ENCODE results near the gene ZNF692.

The ZNF692 gene

GRCh38 chr1:248828845-248829244, 30.0 kb downstream of the ZNF692 start:
- no peaks in the 10 kb centered on the region for H3K27me3 ChIP-seq (ENCODE audit: low read length)
- H3K36me3 ChIP-seq (ENCODE audit: low read length): no peaks in the 10 kb centered on the region
- H3K9me3 ChIP-seq (ENCODE audit: insufficient read depth, low read length): no peaks in the 10 kb centered on the region
- no peaks in the 10 kb centered on the region for H4K20me1 ChIP-seq (ENCODE audit: low read depth, low read length)
- no peak overlapping the region for H3K9ac ChIP-seq (ENCODE audit: low read length)
- no peak for TF ChIP-seq EZH2phosphoT487 (conservative IDR thresholded peaks at IDR 0.05; ENCODE audit: low read length)
- TF ChIP-seq CTCF (IDR thresholded peaks at IDR 0.05; ENCODE audit: insufficient read depth, low read length, poor library complexity, severe bottlenecking): no peak
- no peak overlapping the region for H3K4me3 ChIP-seq (ENCODE audit: insufficient read depth, low read length, poor library complexity, severe bottlenecking)
- H3F3A ChIP-seq (ENCODE audit: insufficient read depth): 0 out of 2 replicates have a peak, but pooled peaks cover 3% of the 10 kb centered on the region
- no peak overlapping the region for H2AFZ ChIP-seq (ENCODE audit: low read depth, low read length, severe bottlenecking)
- no peak overlapping the region for H3K4me2 ChIP-seq (ENCODE audit: low read depth, low read length, poor library complexity, severe bottlenecking)
- H3K27ac ChIP-seq (ENCODE audit: low read depth, low read length): no peak overlapping the region
- no peaks in the 10 kb centered on the region for H3K9me2 ChIP-seq (replicated peaks; ENCODE audit: insufficient read depth, low read length)
- H3K79me2 ChIP-seq (ENCODE audit: insufficient read depth, low read length): peaks cover 13% of the 10 kb centered on the region; the same call in 1 of the 2 replicates

GRCh38 chr1:248825909-248826760, 32.8 kb downstream of the ZNF692 start, which contains the start of gene SH3BP5L:
TSS of gene SH3BP5L (minus strand) at chr1:248825915. CDS start at chr1:248824935, 980 bp downstream.
- no peaks in the 10 kb centered on the region for H3K9me2 ChIP-seq (replicated peaks; ENCODE audit: insufficient read depth, low read length)
- H3K4me3 ChIP-seq (ENCODE audit: insufficient read depth, low read length, poor library complexity, severe bottlenecking): peak within 1 kb of the TSS; percentile 94
- peak within 1 kb of the TSS; percentile 75 for H3K9ac ChIP-seq (ENCODE audit: low read length)
- H3K27ac ChIP-seq (ENCODE audit: low read depth, low read length): peak within 1 kb of the TSS; percentile 84
- no peak for TF ChIP-seq EZH2phosphoT487 (conservative IDR thresholded peaks at IDR 0.05; ENCODE audit: low read length)
- peak; percentile 97 for TF ChIP-seq CTCF (IDR thresholded peaks at IDR 0.05; ENCODE audit: insufficient read depth, low read length, poor library complexity, severe bottlenecking)
- 0 out of 2 replicates have a peak, but pooled peaks cover 3% of the 10 kb centered on the region for H3F3A ChIP-seq (ENCODE audit: insufficient read depth)
- H3K79me2 ChIP-seq (ENCODE audit: insufficient read depth, low read length): peaks cover 38% of the 10 kb centered on the region
- peak within 1 kb of the TSS; percentile 82 for H3K4me2 ChIP-seq (ENCODE audit: low read depth, low read length, poor library complexity, severe bottlenecking)
- no peaks in the 10 kb centered on the region for H3K9me3 ChIP-seq (ENCODE audit: insufficient read depth, low read length)
- H4K20me1 ChIP-seq (ENCODE audit: low read depth, low read length): no peaks in the 10 kb centered on the region
- no peaks in the 10 kb centered on the region for H3K36me3 ChIP-seq (ENCODE audit: low read length)
- no peaks in the 10 kb centered on the region for H3K27me3 ChIP-seq (ENCODE audit: low read length)
- H2AFZ ChIP-seq (ENCODE audit: low read depth, low read length, severe bottlenecking): peak within 1 kb of the TSS; percentile 82

- H3K4me3 ChIP-seq (ENCODE audit: insufficient read depth, low read length, poor library complexity, severe bottlenecking): peak overlapping the region; percentile 94
- H2AFZ ChIP-seq (ENCODE audit: low read depth, low read length, severe bottlenecking): peak overlapping the region; percentile 82
- H3F3A ChIP-seq (ENCODE audit: insufficient read depth): 0 out of 2 replicates have a peak, but pooled peaks cover 3% of the 10 kb centered on the region
- peak overlapping the region; percentile 82 for H3K4me2 ChIP-seq (ENCODE audit: low read depth, low read length, poor library complexity, severe bottlenecking)
- H3K27ac ChIP-seq (ENCODE audit: low read depth, low read length): peak overlapping the region; percentile 84
- no peaks in the 10 kb centered on the region for H3K27me3 ChIP-seq (ENCODE audit: low read length)
- no peak for TF ChIP-seq EZH2phosphoT487 (conservative IDR thresholded peaks at IDR 0.05; ENCODE audit: low read length)
- TF ChIP-seq CTCF (IDR thresholded peaks at IDR 0.05; ENCODE audit: insufficient read depth, low read length, poor library complexity, severe bottlenecking): no peak
- no peaks in the 10 kb centered on the region for H4K20me1 ChIP-seq (ENCODE audit: low read depth, low read length)
- H3K9ac ChIP-seq (ENCODE audit: low read length): peak overlapping the region; percentile 75
- peaks cover 44% of the 10 kb centered on the region for H3K79me2 ChIP-seq (ENCODE audit: insufficient read depth, low read length)
- H3K9me2 ChIP-seq (replicated peaks; ENCODE audit: insufficient read depth, low read length): no peaks in the 10 kb centered on the region
- no peaks in the 10 kb centered on the region for H3K9me3 ChIP-seq (ENCODE audit: insufficient read depth, low read length)
- H3K36me3 ChIP-seq (ENCODE audit: low read length): no peaks in the 10 kb centered on the region
These were observed 33.3 kb downstream of the ZNF692 start for GRCh38 chr1:248825573-248825908.

Measured in SU-DHL-6 (cell line).